Measurements from ENCODE around the gene EPN1. TPM values are rescaled to one million over a fixed set of nuclear protein-coding genes. Genes with fewer than 3 reads are reported as not detected.

The EPN1 gene
- total and polyA plus RNA-seq, 2 donors from 2014 or later = 138 to 145 TPM

- Histone ChIP-seq H3K27me3 (ENCODE audit: control insufficient read depth, insufficient read depth, low read length) (no peaks in the 10 kb centered on the region), H3K9me3 (ENCODE audit: control insufficient read depth in 2 of 3, insufficient read depth in 1 of 3, low read length in 3 of 3) (no peaks in the 10 kb centered on the region), H3K4me3 (ENCODE audit: low read length in 3 of 3) (no peak overlapping the region), H3K27ac (ENCODE audit: low read depth in 2 of 2, low read length in 2 of 2) (no peak overlapping the region), H3K4me1 (ENCODE audit: control insufficient read depth in 2 of 3, insufficient read depth in 2 of 3, low read depth in 1 of 3, low read length in 3 of 3) (peaks cover 3 to 18% (median 7%) of the 10 kb centered on the region in 3 donors), H3K9ac (ENCODE audit: low read length in 3 of 3) (peak overlapping the region in 1 of 3 donors; percentile 55), H3K36me3 (ENCODE audit: control insufficient read depth in 2 of 3, insufficient read depth in 3 of 3, low read length in 3 of 3) (no peaks in the 10 kb centered on the region)
- no peak for FAIRE-seq
- TF ChIP-seq, protein P1, sequence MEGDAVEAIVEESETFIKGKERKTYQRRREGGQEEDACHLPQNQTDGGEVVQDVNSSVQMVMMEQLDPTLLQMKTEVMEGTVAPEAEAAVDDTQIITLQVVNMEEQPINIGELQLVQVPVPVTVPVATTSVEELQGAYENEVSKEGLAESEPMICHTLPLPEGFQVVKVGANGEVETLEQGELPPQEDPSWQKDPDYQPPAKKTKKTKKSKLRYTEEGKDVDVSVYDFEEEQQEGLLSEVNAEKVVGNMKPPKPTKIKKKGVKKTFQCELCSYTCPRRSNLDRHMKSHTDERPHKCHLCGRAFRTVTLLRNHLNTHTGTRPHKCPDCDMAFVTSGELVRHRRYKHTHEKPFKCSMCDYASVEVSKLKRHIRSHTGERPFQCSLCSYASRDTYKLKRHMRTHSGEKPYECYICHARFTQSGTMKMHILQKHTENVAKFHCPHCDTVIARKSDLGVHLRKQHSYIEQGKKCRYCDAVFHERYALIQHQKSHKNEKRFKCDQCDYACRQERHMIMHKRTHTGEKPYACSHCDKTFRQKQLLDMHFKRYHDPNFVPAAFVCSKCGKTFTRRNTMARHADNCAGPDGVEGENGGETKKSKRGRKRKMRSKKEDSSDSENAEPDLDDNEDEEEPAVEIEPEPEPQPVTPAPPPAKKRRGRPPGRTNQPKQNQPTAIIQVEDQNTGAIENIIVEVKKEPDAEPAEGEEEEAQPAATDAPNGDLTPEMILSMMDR (IDR thresholded peaks at IDR 0.05; ENCODE audit: borderline replicate concordance, extremely low read depth, insufficient read depth) = no peak
- intact Hi-C loops (cut with DNase I) = no loop called here
- DNase-seq = no peak
These were observed 41.2 kb upstream of the EPN1 start for GRCh38 chr19:55633861-55634260.

DNA sequence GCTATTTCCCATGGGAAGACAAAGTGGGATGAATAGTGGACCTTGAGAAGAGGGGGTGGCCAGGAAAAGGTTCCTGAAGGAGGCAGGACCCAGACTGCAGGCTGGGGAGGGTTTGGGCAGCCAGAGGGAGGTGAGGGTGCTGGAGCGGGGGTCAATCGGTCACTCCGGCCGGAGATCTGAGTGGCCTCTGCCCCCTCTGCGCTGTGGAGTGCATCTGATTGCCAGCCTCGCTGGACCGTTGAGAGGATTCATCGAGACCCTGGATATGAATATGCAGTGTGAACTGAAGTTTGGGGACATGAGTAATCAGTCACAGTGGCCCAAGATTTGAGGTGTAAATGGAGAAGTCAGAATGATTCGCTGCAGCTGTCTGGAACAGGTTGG lies 39.7 kb upstream of the EPN1 start:
- H3K27me3 ChIP-seq (ENCODE audit: control insufficient read depth, insufficient read depth, low read length) = no peaks in the 10 kb centered on the region
- no peaks in the 10 kb centered on the region for H3K9me3 ChIP-seq (ENCODE audit: control insufficient read depth in 2 of 3, insufficient read depth in 1 of 3, low read length in 3 of 3)
- TF ChIP-seq, protein P1 (IDR thresholded peaks at IDR 0.05; ENCODE audit: borderline replicate concordance, extremely low read depth, insufficient read depth) = no peak
- no peak for FAIRE-seq
- intact Hi-C loops (cut with DNase I) = no loop called here
- peak overlapping the region; percentile 98 to 100 (median 100) for H3K9ac ChIP-seq (ENCODE audit: low read length in 3 of 3)
- peaks cover 3 to 28% (median 7%) of the 10 kb centered on the region in 3 donors for H3K4me1 ChIP-seq (ENCODE audit: control insufficient read depth in 2 of 3, insufficient read depth in 2 of 3, low read depth in 1 of 3, low read length in 3 of 3)
- peak overlapping the region; percentile 97 for H3K27ac ChIP-seq (ENCODE audit: low read depth in 2 of 2, low read length in 2 of 2)
- H3K4me3 ChIP-seq (ENCODE audit: low read length in 3 of 3) = peak overlapping the region; percentile 95 to 100 (median 97)
- no peaks in the 10 kb centered on the region for H3K36me3 ChIP-seq (ENCODE audit: control insufficient read depth in 2 of 3, insufficient read depth in 3 of 3, low read length in 3 of 3)
- DNase-seq = peak in 1 of 5 donors; percentile 75

GRCh38 chr19:55635856-55636440 lies 39.1 kb upstream of the EPN1 start:
- peak in 1 of 5 donors; percentile 53 for DNase-seq
- H3K4me1 ChIP-seq (ENCODE audit: control insufficient read depth in 2 of 3, insufficient read depth in 2 of 3, low read depth in 1 of 3, low read length in 3 of 3) = peaks cover 3 to 31% (median 7%) of the 10 kb centered on the region in 3 donors
- TF ChIP-seq, protein P1 (IDR thresholded peaks at IDR 0.05; ENCODE audit: borderline replicate concordance, extremely low read depth, insufficient read depth) = no peak
- peak overlapping the region; percentile 97 for H3K27ac ChIP-seq (ENCODE audit: low read depth in 2 of 2, low read length in 2 of 2)
- no peaks in the 10 kb centered on the region for H3K9me3 ChIP-seq (ENCODE audit: control insufficient read depth in 2 of 3, insufficient read depth in 1 of 3, low read length in 3 of 3)
- H3K36me3 ChIP-seq (ENCODE audit: control insufficient read depth in 2 of 3, insufficient read depth in 3 of 3, low read length in 3 of 3) = no peaks in the 10 kb centered on the region
- intact Hi-C loops (cut with DNase I) = no loop called here
- FAIRE-seq = no peak
- H3K4me3 ChIP-seq (ENCODE audit: low read length in 3 of 3) = peak overlapping the region; percentile 95 to 100 (median 97)
- H3K9ac ChIP-seq (ENCODE audit: low read length in 3 of 3) = peak overlapping the region; percentile 98 to 100 (median 100)
- no peaks in the 10 kb centered on the region for H3K27me3 ChIP-seq (ENCODE audit: control insufficient read depth, insufficient read depth, low read length)
